ENCODE data around the gene ACOT12. TPM values are rescaled to one million over a fixed set of nuclear protein-coding genes. Genes with fewer than 3 reads are reported as not detected.

The ACOT12 gene
- total and polyA plus RNA-seq, 2 experiments from 2014 or later: 0.15 TPM; not detected in 1

DNA sequence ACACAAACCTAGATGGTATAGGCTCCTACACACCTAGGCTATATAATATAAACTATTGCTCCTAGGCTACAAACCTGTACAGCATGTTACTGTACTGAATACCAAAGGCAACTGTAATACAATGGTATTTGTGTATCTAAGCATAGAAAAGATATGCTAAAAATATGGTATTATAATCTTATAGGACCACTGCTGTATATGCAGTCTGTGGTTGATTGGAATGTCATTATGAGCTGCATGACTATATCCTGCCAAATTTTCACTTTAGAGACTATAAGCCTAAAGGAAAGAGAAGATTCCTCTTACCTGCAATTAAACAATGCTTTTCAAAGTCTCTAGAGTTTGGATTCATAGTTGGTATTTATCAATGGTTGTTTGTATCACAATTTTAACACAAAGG, 24.7 kb upstream of the ACOT12 start:
- Histone ChIP-seq H4K20me1 (replicated peaks; ENCODE audit: insufficient read depth) (no peaks in the 10 kb centered on the region), H3K4me1 (ENCODE audit: insufficient read depth) (no peaks in the 10 kb centered on the region), H3K79me2 (replicated peaks; ENCODE audit: insufficient read depth) (no peaks in the 10 kb centered on the region), H3K27me3 (ENCODE audit: insufficient read depth) (no peaks in the 10 kb centered on the region), H3K9me2 (ENCODE audit: insufficient read depth) (no peaks in the 10 kb centered on the region), H3K36me3 (ENCODE audit: insufficient read depth) (no peaks in the 10 kb centered on the region), H3K4me3 (no peak overlapping the region), H3K4me2 (no peak overlapping the region), H3F3A (replicated peaks; ENCODE audit: low read depth) (no peaks in the 10 kb centered on the region), H2AFZ (no peak overlapping the region), H3K27ac (ENCODE audit: low read depth) (no peak overlapping the region)
- H3K4me3 Mint-ChIP-seq: no peak overlapping the region
- H3K4me1 Mint-ChIP-seq: peaks cover 4% of the 10 kb centered on the region; the same call in 2 of the 3 replicates
- TF ChIP-seq NANOG (IDR thresholded peaks at IDR 0.05; ENCODE audit: borderline replicate concordance) (no peak), JUNB (IDR thresholded peaks at IDR 0.05; ENCODE audit: unreplicated experiment) (no peak), CREB1 (CRISPR knock-in tag; IDR thresholded peaks at IDR 0.05; ENCODE audit: low read depth) (no peak)
- ATAC-seq: no peak
- no peaks in the 10 kb centered on the region for H3K36me3 Mint-ChIP-seq (ENCODE audit: low read depth)
- DNase-seq (ENCODE audit: low spot score): no peak
- peaks cover 3% of the 10 kb centered on the region for H3K27me3 Mint-ChIP-seq (ENCODE audit: insufficient read depth, low read depth, poor library complexity)
- no peak overlapping the region for H3K27ac Mint-ChIP-seq
- H3K9me3 Mint-ChIP-seq: no peaks in the 10 kb centered on the region

DNA sequence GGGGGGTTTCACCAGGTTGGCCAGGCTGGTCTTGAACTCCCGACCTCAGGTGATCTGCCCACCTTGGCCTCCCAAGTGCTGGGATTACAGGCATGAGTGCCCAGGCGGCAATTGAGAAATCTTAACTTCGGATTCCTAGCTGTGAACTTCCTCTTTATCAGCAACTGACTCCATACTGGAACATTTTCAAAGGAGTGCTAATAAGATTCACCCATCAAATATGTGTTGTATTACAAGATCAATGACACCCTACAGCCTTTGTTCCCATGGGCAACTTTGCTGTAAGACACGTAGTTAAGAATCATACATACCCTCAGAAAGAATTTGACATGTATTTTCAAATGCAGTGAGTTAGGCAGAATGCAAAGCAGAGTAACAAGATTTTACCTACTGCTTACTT, 23.1 kb upstream of the ACOT12 start:
- Mint-ChIP-seq H3K27ac (no peak overlapping the region), H3K4me1 (peaks cover 4% of the 10 kb centered on the region; the same call in 2 of the 3 replicates)
- no peak for DNase-seq (ENCODE audit: low spot score)
- TF ChIP-seq ZNF114 (CRISPR knock-in tag; IDR thresholded peaks at IDR 0.05) (no peak), EZH2 (IDR thresholded peaks at IDR 0.05; ENCODE audit: low read depth, unreplicated experiment) (no peak), ZNF331 (CRISPR knock-in tag; IDR thresholded peaks at IDR 0.05; ENCODE audit: low read depth) (no peak), STAT1 (IDR thresholded peaks at IDR 0.05; ENCODE audit: unreplicated experiment) (no peak), JUNB (IDR thresholded peaks at IDR 0.05; ENCODE audit: unreplicated experiment) (no peak), NANOG (IDR thresholded peaks at IDR 0.05; ENCODE audit: borderline replicate concordance) (no peak), POLR2AphosphoS5 (IDR thresholded peaks at IDR 0.05; ENCODE audit: low read depth) (no peak)
- TF ChIP-seq, protein P1, sequence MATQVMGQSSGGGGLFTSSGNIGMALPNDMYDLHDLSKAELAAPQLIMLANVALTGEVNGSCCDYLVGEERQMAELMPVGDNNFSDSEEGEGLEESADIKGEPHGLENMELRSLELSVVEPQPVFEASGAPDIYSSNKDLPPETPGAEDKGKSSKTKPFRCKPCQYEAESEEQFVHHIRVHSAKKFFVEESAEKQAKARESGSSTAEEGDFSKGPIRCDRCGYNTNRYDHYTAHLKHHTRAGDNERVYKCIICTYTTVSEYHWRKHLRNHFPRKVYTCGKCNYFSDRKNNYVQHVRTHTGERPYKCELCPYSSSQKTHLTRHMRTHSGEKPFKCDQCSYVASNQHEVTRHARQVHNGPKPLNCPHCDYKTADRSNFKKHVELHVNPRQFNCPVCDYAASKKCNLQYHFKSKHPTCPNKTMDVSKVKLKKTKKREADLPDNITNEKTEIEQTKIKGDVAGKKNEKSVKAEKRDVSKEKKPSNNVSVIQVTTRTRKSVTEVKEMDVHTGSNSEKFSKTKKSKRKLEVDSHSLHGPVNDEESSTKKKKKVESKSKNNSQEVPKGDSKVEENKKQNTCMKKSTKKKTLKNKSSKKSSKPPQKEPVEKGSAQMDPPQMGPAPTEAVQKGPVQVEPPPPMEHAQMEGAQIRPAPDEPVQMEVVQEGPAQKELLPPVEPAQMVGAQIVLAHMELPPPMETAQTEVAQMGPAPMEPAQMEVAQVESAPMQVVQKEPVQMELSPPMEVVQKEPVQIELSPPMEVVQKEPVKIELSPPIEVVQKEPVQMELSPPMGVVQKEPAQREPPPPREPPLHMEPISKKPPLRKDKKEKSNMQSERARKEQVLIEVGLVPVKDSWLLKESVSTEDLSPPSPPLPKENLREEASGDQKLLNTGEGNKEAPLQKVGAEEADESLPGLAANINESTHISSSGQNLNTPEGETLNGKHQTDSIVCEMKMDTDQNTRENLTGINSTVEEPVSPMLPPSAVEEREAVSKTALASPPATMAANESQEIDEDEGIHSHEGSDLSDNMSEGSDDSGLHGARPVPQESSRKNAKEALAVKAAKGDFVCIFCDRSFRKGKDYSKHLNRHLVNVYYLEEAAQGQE (IDR thresholded peaks at IDR 0.05; ENCODE audit: unreplicated experiment): no peak
- TF ChIP-seq, protein P2, sequence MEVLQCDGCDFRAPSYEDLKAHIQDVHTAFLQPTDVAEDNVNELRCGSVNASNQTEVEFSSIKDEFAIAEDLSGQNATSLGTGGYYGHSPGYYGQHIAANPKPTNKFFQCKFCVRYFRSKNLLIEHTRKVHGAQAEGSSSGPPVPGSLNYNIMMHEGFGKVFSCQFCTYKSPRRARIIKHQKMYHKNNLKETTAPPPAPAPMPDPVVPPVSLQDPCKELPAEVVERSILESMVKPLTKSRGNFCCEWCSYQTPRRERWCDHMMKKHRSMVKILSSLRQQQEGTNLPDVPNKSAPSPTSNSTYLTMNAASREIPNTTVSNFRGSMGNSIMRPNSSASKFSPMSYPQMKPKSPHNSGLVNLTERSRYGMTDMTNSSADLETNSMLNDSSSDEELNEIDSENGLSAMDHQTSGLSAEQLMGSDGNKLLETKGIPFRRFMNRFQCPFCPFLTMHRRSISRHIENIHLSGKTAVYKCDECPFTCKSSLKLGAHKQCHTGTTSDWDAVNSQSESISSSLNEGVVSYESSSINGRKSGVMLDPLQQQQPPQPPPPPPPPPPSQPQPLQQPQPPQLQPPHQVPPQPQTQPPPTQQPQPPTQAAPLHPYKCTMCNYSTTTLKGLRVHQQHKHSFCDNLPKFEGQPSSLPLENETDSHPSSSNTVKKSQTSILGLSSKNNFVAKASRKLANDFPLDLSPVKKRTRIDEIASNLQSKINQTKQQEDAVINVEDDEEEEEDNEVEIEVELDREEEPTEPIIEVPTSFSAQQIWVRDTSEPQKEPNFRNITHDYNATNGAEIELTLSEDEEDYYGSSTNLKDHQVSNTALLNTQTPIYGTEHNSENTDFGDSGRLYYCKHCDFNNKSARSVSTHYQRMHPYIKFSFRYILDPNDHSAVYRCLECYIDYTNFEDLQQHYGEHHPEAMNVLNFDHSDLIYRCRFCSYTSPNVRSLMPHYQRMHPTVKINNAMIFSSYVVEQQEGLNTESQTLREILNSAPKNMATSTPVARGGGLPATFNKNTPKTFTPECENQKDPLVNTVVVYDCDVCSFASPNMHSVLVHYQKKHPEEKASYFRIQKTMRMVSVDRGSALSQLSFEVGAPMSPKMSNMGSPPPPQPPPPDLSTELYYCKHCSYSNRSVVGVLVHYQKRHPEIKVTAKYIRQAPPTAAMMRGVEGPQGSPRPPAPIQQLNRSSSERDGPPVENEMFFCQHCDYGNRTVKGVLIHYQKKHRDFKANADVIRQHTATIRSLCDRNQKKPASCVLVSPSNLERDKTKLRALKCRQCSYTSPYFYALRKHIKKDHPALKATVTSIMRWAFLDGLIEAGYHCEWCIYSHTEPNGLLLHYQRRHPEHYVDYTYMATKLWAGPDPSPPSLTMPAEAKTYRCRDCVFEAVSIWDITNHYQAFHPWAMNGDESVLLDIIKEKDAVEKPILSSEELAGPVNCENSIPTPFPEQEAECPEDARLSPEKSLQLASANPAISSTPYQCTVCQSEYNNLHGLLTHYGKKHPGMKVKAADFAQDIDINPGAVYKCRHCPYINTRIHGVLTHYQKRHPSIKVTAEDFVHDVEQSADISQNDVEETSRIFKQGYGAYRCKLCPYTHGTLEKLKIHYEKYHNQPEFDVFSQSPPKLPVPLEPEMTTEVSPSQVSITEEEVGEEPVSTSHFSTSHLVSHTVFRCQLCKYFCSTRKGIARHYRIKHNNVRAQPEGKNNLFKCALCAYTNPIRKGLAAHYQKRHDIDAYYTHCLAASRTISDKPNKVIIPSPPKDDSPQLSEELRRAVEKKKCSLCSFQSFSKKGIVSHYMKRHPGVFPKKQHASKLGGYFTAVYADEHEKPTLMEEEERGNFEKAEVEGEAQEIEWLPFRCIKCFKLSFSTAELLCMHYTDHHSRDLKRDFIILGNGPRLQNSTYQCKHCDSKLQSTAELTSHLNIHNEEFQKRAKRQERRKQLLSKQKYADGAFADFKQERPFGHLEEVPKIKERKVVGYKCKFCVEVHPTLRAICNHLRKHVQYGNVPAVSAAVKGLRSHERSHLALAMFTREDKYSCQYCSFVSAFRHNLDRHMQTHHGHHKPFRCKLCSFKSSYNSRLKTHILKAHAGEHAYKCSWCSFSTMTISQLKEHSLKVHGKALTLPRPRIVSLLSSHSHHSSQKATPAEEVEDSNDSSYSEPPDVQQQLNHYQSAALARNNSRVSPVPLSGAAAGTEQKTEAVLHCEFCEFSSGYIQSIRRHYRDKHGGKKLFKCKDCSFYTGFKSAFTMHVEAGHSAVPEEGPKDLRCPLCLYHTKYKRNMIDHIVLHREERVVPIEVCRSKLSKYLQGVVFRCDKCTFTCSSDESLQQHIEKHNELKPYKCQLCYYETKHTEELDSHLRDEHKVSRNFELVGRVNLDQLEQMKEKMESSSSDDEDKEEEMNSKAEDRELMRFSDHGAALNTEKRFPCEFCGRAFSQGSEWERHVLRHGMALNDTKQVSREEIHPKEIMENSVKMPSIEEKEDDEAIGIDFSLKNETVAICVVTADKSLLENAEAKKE (CRISPR knock-in tag; IDR thresholded peaks at IDR 0.05): no peak
- TF ChIP-seq, protein P3, sequence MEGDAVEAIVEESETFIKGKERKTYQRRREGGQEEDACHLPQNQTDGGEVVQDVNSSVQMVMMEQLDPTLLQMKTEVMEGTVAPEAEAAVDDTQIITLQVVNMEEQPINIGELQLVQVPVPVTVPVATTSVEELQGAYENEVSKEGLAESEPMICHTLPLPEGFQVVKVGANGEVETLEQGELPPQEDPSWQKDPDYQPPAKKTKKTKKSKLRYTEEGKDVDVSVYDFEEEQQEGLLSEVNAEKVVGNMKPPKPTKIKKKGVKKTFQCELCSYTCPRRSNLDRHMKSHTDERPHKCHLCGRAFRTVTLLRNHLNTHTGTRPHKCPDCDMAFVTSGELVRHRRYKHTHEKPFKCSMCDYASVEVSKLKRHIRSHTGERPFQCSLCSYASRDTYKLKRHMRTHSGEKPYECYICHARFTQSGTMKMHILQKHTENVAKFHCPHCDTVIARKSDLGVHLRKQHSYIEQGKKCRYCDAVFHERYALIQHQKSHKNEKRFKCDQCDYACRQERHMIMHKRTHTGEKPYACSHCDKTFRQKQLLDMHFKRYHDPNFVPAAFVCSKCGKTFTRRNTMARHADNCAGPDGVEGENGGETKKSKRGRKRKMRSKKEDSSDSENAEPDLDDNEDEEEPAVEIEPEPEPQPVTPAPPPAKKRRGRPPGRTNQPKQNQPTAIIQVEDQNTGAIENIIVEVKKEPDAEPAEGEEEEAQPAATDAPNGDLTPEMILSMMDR (conservative IDR thresholded peaks at IDR 0.05; ENCODE audit: low read depth in 2 of 2): no peak

More for the DNA sequence above, 23.1 kb upstream of the ACOT12 start:
- Histone ChIP-seq H3K4me3 (no peak overlapping the region), H3K27ac (ENCODE audit: low read depth) (no peak overlapping the region), H3K36me3 (ENCODE audit: insufficient read depth) (no peaks in the 10 kb centered on the region), H3K27me3 (ENCODE audit: insufficient read depth) (no peaks in the 10 kb centered on the region), H3K79me2 (replicated peaks; ENCODE audit: insufficient read depth) (no peaks in the 10 kb centered on the region), H2AFZ (no peak overlapping the region), H3K4me2 (no peak overlapping the region), H3K4me1 (ENCODE audit: insufficient read depth) (no peaks in the 10 kb centered on the region), H4K20me1 (replicated peaks; ENCODE audit: insufficient read depth) (no peaks in the 10 kb centered on the region), H3K9me2 (ENCODE audit: insufficient read depth) (no peaks in the 10 kb centered on the region), H3F3A (replicated peaks; ENCODE audit: low read depth) (no peaks in the 10 kb centered on the region)
- H3K27me3 Mint-ChIP-seq (ENCODE audit: insufficient read depth, low read depth, poor library complexity): peaks cover 3% of the 10 kb centered on the region
- ATAC-seq: no peak
- no peaks in the 10 kb centered on the region for H3K36me3 Mint-ChIP-seq (ENCODE audit: low read depth)
- H3K4me3 Mint-ChIP-seq: no peak overlapping the region
- H3K9me3 Mint-ChIP-seq: no peaks in the 10 kb centered on the region

Measured in GM23338 (cell line).